Posterior cingulate gyrus (tissue), 11 donors: Measurements from ENCODE around the gene TCF7L1.

Source experiments
- DNase-seq, 10 donors: peaks; one replicate each; pipeline versions ENCODE4 v3.0.0 to v3.0.0-alpha.2; 2020 to 2021; ENCODE audit warnings: mixed read lengths in 3 of 10
- intact Hi-C: fragments of 100-400 bp; cut with DNase I; formaldehyde crosslinking; loops from one replicate; pipeline ENCODE4 v1.15.1; 2023

The TCF7L1 gene

DNA sequence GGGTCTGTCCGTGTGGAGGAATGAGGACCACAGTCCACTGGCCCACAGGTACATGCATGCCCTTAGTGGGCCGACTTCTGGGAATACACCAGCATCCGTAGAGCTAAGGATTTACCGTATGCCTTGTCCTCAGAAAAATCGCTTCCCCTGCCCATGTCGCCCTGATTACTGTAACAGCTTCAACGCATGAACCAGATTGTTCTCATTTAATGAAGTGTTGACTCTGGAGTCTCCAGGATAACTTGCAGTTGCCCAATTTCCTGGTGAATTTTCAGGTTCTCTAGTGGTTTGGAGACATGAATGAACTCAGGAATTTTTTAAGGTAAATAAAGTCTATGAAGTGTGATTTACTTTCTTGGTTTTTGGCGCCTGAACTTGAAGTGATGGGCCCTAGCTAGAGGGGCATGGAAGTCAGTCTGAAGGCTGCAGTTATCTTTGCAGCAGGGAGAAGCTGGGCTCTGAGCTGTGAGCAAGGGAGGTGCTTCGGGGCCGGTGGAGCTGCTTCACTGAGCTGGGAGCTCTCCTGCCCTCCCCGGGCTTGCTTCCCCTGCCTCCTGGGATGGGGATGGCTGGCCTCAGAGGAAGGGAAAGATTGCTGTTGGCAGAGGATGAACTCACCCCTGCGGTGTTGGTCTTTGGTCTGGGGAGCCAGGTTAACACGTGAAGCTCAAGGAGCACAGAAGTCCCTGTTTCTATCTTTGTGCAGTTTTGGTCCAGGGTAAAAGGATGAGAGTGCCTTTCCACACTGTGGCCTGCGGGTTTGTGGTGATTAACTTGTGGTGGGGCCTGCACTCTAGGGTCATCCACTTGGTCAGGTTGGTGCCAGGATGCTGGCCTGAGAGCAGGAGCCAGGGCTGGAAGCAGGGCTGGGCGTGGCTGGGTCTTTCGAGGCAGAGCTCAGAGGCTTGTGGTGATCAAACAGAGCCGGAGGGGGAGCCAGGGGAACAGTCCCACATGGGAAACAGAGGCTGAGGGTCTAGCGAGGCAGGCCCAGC, 28.1 kb downstream of the TCF7L1 start:
- DNase-seq, result peak in 1 of 10 donors; percentile 82

DNA sequence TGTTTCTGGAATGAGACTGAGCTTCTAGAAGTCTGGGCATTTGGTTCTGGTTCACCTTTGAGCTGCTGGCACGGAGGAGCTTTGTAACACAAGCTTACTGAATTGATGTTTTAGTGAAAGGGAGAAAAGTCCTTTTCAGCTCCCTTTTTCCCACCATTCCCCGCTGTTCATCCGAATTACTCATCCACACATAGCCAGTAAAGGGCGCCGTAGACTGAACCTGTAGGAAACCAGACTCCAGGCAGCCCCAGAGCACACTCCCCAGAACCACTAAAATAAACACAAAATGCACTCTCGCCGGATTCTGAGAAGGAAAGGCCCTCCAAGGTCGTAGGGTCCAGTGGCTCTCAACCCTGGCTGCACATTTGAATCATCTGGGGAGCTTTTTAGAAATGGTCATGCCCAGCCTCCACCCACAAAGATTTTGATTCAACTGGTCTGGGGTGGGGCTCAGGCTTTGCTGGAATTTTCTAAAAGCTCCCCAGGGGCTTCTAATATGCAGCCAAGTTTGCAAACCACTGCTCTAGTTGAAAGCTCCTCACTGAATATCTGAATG, 29.6 kb downstream of the TCF7L1 start:
- intact Hi-C loops, result no loop called here
- DNase-seq, result no peak

More for the DNA sequence above, 28.1 kb downstream of the TCF7L1 start:
- intact Hi-C loops, result no loop called here

DNA sequence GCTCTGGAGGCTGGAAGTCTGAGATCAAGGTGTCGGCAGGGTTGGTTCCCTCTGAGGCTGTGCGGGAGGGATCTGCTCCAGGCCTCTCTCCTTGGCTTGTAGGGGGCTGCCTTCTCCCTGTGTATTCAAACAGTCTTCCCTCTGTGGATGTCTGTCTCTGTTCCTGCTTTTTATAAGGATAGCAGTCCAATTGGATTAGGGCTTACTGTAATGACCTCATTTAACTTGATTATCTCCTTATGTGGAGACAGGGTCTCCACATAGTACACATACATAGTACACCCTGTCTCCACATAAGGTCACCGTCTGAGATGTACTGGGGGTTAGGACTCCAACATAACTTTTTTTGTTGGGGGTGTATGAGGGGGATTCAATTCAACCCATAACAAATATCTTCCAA, 30.5 kb downstream of the TCF7L1 start:
- intact Hi-C loops, result no loop called here
- DNase-seq, result no peak

DNA sequence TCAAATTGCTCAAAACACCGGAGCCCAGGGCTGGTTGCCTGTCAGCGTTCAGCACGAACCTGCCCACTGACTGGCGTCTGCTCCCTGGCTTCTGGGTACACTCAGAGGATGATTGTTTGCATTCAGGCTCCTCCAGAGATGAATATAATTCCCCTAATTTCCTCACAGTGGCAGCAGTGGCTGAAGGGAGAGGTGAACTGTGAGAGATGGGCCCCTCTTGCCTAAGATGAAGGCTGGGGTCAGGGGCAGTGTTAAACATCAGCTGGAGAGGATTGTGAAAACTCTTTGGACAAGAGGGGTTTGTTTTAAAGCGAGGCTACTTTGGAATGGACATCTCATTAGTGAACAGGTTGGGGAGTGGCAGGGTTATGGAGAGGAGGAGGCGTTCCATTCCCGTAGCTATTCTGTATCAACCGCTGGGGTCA, 31.0 kb downstream of the TCF7L1 start:
- DNase-seq, result no peak
- intact Hi-C loops, result no loop called here

DNA sequence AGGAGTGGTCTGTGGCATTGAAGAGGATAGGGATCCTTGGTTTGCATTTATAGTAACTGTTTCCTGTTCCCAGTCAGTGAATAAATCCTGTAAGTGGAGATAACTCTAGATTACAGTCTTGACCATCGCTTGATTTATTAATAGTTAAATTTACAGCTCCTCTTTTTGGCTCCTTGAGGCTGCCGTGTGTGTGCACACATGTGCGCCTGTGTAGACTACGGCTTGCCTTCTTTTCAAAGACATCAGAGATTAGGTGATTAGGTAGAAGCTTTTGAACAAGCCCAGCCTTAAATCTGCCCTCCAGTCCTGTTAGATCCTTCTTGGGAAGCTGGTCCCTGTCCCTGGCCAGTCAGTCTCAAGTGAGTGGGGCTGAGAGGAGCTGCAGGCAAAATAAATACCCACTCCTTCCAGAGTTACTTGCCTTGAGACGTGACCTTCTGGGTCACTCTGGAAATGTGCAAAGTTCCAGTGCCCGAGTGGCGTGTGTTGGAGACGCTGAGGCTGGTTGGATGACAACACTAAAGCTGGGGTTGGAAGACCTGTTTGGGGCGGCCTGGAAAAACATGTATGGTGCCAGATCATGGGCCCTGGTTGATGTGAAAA, 32.0 kb downstream of the TCF7L1 start:
- intact Hi-C loops, result no loop called here
- no peak for DNase-seq

DNA sequence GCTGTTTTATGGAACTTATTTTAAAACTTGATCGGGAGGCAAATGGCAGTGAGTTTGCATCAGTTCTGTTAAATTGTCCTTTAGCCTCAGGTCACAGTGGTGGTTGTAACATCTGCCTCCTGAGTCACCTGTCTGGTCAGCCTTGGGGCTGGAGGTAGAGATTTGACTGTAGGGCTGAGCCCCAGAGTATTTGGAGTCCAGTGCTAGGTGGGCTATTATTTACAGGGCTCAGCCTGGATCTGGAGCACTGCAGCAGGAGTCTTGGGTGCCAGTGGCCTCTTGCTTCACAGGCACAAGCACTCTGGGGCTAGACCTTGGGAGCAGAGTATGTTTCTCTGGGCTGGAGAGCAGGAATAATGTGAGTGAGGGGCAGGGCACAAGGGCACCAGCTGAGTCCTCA, 32.8 kb downstream of the TCF7L1 start:
- intact Hi-C loops, result no loop called here
- no peak for DNase-seq

DNA sequence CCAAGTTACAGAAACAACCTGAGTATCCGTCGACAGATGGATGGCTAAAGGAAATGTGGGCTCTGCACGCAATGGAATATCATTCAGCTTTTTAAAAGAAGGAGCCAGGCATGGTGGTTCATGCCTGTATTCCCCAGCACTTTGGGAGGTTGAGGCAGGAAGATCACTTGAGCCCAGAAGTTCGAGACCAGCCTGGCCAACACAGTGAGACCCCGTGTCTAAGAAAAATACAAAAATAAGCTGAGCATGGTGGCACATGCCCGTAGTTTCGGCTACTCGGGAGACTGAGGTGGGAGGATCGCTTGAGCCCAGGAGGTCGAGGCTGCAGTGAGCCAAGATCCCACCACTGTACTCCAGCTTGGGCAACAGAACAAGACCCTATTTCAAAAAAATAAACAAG, 34.3 kb downstream of the TCF7L1 start:
- no peak for DNase-seq
- intact Hi-C loops, result no loop called here

DNA sequence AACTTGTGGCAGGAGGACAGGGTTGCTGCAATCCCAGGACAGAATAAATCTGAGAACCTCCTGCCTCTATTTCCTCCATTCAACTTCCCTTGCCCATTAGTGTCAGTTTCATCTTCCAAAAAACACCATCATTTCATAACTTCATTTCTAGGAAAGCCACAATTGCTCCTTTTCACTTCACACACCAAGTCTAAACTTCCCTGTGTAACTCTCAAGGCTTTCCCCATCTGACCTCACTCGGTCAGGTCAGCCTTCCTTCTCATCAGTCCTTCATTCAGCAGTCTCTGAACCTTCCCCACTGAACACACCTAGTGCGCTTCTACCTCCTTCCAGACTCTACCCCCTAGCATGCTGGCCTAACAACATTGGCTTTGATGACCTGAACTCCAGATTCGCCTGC, 35.8 kb downstream of the TCF7L1 start:
- DNase-seq, result no peak
- intact Hi-C loops, result no loop called here

DNA sequence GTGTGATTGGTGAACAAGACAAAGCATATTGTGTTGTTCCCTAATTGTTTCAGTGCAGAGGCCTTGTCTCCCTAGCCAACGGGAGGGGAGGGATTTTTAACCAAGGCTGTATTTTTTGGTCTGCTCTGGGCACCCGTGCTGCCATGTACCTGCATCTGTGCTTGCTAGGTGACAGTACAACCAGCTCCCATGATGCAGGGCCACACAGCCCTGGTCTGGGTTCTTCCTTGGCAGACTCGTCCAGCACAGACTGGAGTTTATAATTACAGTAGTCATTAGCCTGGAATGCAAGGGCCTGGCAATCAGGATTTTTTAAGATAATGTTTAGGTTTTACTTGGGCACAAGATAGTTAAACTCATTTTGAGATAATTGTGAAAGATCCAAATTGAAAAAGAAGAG, 36.4 kb downstream of the TCF7L1 start:
- intact Hi-C loops, result no loop called here
- DNase-seq, result peak in 1 of 10 donors; percentile 34

DNA sequence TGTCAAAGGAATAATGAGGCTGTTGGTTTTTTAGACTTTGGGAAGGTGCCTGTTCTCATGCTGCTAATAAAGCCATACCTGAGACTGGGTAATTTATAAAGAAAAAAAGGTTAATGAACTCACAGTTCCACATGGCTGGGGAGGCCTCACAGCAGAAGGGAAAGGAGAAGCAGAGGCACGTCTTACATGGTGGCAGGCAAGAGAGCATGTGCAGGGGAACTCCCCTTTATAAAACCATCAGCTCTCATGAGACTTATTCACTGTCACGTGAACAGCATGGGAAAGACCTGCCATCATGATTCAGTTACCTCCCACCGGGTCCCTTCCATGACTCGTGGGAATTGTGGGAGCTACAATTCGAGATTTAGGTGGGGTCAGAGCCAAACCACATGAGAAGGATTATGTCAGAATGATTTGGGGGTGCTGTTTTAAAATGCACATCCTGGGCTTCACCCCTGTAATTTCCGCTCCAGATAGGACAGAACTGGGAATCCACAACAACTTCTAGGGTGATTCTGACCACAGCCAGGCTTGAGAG, 37.8 kb downstream of the TCF7L1 start:
- peak in 1 of 10 donors; percentile 14 for DNase-seq
- intact Hi-C loops, result no loop called here

DNA sequence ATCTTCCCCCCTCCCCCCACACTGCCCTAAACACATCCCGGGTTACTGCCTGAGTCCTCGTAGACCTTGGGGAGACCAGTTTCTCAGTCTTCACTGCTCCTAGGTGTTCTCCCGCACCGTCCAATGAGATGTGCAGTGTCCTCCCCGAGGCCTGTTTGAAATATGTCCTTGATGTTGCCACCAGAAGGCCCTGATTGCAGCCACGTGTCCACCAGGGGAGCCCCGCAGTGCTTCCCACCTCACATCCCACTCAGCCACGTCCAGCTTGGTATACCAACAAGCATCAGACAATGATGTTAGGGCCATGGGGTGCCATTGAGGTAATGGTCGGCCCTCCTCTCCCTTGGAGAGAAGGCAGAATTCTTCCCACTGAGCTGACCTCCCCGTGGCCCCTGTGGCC, 38.7 kb downstream of the TCF7L1 start:
- intact Hi-C loops, result no loop called here

DNA sequence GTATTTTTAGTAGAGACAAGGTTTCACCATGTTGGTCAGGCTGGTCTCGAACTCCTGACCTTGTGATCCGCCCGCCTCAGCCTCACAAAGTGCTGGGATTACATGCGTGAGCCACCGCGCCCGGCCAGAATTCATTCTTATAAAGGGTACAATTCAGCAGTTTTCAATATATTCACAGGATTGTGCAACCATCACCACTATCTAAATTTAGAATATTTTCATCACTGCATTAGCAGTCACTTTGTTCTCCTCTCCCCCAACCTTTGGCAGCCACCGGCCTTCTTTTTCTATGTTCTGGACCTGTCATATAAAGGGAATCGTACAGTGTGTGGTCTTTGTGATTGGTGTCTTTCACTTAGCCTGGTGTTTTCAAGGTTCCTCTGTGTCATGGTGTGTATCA, 40.7 kb downstream of the TCF7L1 start:
- peak in 1 of 10 donors; percentile 25 for DNase-seq
- intact Hi-C loops, result no loop called here

More for the DNA sequence above, 38.7 kb downstream of the TCF7L1 start:
- peak in 1 of 10 donors; percentile 44 for DNase-seq

DNA sequence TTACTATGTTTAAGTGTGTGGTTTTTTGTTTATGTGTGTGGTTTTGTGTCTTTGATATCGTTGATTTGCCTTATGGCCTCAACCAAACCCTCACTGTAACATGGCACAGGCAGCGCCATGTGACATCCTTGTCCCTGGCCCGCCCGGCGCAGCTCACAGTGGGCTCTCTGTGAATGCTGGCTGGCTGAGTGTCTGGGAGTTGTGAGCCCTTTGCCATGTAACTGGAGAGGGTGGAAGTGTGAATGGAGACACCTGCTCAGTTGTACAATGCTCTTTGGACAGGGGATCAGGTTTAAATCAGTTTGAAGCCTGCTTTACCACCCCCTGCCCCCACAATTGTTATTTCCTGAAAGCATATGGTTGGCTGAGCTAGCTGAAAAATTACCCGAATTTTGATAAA, 41.8 kb downstream of the TCF7L1 start:
- DNase-seq, result peak in 1 of 10 donors; percentile 75
- intact Hi-C loops, result no loop called here

DNA sequence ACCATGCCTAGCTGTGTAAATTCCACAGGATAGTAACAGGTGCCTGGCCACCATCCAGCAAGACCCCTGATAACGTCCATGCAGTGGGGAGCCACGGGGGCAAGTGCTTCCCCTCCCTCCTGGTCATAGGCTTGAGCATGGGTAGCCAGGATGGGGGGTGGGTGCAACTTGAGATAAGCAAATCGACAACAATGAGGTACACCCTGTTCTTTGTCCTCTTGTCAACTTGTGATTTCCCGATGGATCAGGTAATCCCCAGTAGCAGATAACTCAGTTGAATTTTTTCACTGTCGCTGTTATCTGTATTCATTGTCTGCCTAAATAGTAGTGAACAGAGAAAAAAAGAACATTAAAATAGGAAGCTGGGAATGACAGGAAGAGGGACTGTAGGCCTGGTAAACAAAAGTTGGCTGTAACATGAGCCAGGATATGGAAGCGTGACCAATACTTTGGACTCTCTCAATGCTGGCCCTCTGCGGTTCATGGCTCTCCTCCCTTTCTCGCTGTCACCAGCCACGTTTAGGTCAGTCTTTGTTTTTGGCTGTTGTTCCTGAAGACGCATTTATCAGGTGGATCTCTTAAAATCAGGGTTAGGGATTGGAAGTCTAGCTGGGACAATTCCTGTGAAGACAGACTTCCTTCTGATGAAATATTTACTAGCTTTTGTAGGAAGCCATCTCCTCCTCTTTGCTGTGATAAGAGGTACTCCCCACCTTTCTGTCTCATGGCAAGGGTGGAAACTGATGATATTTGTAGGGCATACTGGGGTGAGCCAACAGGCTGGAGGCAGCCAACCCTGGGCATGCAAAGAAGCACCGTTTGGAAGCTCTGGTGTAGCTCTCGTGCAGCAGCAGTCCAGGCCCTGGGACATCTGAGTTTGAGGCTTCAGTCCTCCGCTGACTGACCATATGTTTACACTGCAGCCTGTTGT, 42.4 kb downstream of the TCF7L1 start:
- intact Hi-C loops, result no loop called here
- DNase-seq, result no peak

DNA sequence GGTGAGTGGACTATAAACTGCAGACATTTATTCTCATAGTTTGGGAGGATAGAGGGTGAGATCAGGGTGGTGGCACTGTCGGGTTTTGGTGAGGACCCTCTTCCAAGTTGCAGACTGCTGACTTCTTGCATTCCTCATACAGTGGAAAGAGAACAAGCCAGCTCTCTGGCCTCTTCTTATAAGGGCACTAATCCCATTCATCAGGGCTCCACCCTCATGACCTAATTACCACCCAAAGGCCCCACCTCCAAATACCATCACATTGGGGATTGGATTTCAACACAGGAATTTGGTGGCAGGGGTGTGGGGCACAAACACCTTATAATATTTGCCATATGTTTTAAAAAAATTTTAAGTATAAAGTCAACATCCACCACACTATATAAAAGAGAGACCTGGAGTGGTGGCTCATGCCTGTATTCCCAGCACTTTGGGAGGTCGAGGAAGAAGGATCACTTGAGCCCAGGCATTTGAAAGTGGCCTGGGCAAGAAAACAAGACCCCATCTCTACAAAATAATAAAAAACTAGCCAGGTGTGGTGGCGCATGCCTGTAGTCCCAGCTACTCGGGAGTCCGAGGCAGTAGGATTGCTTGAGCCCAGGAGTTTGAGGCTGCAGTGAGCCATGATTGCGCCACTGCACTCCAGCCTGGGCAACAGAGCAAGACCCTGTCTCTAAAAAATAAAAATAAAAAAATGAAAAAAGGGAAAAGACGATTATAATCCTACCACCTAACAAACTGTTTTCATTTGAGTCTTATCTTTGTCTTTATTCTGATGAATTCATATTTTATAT, 44.0 kb downstream of the TCF7L1 start:
- peak in 1 of 10 donors; percentile 24 for DNase-seq
- intact Hi-C loops, result no loop called here

DNA sequence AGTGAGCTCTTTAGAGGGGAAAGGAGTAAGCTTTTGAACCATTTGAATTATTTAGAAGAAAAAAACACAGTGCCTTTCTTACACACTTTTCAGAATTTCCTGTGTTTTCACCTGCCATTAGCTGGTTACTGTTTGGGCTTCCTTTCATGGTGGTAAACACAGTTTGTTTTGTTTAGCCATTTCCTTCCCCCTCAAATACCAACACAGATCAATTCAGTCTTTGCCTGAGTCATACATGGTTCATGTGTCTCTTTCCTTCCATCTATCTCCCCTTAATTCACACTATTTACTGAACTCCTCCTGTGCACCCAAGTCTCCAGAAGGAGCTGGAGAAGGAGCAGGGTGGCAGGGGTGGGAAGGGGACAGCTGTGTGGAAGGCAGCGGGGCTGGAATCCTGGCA, 45.0 kb downstream of the TCF7L1 start:
- peak in 1 of 10 donors; percentile 19 for DNase-seq

DNA sequence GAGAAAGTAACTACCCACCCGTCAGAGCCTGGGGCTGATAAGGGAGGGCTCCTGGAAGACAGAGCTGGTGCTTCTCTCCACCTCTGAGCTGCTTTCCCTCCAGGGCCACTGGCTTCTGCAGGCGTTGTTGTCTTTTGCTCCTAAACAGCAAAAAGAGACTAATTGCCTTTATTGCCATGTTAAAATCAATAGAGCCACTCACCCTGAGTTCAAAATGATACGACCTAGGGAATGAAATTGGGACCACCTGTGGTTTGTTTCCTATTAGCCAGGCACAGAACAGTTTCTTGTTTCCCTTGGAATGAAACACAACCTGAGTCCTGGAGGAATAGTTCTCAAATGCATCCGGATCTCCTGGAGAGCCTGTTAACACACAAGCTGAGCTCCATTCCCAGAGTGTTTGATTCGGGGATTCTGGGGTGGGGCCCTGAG, 45.8 kb downstream of the TCF7L1 start:
- peak in 1 of 10 donors; percentile 16 for DNase-seq
- intact Hi-C loops, result no loop called here

More for the DNA sequence above, 45.0 kb downstream of the TCF7L1 start:
- intact Hi-C loops, result no loop called here

DNA sequence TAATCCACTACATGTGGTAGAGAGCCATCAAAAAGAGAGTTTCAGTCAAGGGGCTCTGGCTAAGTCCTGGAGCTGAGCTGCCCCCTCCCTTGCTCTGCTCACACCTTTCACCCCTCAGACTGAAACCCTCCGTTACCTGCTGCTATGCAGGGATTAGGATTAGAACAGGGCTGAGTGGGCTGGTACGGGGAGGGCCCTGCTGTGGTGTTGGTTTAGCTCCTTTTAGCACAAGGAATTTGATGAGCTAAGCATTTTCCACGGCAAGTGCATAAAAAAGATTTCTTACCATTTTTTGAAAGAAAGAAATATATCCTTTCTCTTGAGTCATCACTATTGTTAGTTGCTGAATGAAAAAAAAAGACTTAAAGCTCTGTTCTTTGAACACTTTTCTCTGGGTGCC, 46.3 kb downstream of the TCF7L1 start:
- intact Hi-C loops, result no loop called here
- peak in 2 of 10 donors; percentile 16 to 28 for DNase-seq
